Superior temporal gyrus (tissue), 1 donor: Measurements from ENCODE around the gene NKAIN1.
"Not testable (repeated sequence)": the region's sequence is repeated elsewhere in the genome, so short reads cannot be mapped to it uniquely, and the experiment has no call there.

Experiments used
- DNase-seq: peaks from one replicate; pipeline ENCODE4 v3.0.0-alpha.2; 2016; ENCODE audit errors: extremely low spot score

NKAIN1 gene

DNA sequence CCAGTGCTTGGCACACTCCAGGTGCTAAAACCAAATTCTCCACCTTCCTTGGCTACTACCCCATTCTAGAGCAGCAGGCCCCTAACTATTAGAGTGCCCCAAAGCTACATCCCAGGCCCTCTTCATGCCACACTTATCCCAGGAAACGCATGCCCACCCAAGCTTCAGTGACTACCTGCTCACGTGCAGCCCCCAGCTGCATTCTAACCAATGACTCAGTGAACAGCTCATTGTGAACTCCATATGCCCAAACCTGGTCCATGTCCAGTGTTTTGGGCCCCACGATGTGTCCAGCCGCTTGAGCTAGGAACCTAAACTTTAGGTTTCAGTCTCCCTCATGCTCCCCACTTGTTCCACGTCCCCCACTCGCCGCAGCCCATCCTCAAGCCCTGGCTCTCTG, 41.5 kb downstream of the NKAIN1 start:
- no peak for DNase-seq

DNA sequence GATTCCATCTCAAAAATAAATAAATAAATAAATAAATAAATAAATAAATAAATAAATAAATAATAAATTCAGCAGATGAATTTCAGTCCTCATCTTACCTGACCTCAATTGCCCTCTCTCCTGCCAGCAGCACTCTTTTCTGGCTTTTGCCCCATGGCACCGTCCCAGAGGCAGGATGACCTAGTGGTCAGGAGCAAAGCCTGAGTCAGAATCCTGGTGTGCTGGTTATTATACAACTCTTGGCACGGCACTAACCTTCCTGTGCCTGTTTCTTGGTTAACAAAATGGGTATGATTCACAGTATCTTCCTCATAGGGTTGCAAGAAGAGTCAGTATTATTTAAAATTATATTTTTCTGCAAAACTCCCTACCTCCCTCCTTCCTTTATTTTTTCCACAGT, 43.0 kb downstream of the NKAIN1 start:
- DNase-seq: no peak

DNA sequence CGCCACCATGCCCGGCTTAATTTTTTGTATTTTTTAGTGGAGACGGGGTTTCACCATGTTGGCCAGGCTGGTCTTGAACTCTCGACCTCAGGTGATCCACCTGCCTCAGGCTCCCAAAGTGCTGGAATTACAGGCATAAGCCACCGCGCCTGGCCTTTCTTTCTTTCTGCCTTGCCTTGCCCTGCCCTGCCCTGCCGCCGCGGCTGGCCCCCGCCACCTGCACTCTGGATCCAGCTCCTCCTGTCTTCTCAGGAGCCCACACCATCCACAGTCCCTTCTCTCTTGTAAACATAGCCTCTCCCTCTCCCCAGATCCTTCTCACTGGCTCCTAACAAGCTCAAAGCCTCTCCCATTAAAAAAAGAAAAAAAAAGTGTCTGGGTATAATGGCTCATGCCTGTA, 44.4 kb downstream of the NKAIN1 start:
- not testable (repeated sequence) for DNase-seq

DNA sequence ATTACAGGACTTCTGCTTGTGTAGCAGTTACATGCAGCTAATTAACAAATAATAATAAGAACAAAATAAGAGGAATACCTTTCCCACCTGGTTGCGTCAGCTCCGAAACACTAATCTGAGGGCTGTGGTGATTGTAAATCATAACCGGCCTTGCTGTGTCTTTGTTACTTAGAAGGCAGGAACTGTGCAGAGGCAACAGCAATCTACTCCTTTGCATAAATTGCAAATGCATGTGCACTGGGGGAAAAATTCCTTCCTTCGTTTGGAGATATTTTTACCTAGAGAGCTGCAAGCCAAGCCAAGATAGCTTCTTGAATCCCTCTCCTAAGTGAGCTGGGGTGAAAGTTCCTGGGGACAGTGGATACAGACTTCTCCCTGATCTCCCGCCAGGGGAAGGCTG, 46.0 kb downstream of the NKAIN1 start:
- DNase-seq: no peak

DNA sequence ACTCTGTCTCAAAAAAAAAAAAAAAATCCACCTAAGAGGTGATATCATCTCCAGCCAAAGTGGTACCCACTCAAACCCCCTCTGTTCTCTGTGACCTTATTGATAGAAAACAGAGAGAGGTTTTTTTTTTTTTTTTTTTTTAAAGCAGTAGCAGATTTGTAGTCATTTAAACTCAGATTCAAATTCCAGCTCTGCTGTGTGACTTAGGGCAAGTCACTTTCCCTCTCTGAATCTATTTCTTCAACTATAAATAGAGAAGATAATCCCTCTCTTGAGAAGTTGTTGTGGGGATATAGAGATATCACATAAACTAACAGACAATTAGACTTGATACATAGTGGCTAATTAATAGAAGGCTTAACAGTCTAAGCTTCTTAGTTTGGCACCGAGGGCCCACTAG, 48.4 kb downstream of the NKAIN1 start:
- DNase-seq: no peak

DNA sequence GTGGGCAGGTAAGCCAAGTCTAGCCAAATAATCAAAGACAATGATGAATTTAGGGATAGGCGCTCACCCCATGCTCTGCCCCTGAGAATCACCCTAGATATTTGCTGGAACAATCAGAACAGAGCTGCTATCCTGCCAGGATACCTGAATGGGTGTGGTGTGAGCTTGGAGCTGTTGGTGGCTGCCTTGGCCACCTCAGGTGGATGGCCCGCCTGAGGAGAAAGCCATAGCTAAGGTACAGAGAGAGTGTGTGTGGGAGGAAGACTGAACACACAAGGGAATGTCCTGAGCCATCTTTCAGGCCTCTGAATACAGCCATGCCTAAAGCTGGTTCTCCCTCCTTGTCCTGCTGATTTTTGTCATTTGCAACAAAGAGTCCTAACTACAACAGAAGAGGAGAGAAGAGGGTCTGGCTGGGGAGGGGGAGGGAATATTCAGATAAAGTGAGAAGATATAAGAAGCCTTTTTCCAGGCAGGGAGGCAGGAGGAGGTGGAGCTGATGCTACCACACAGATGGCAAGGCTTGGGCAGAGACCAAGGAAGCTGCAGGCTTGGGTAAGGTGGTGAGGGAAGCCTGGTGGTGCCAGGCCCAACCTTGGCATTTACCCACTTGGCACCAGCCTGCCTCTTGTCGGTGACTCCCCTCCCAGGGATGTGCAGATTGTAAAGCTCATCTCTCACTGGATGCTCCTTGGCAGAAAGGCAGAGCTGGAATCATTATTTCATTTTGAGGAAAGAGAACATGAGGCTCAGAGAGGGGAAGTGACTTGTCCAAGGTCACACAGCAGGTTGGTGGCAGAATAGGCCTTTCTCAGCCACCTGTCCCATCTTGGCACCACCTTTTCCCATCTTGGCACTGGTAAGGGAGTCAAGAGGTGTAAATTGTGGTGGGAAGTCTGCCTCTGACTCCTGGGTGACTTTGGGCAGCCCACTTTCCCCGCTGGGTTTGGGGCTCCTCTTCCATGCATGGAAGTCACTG, 49.7 kb downstream of the NKAIN1 start:
- no peak for DNase-seq

DNA sequence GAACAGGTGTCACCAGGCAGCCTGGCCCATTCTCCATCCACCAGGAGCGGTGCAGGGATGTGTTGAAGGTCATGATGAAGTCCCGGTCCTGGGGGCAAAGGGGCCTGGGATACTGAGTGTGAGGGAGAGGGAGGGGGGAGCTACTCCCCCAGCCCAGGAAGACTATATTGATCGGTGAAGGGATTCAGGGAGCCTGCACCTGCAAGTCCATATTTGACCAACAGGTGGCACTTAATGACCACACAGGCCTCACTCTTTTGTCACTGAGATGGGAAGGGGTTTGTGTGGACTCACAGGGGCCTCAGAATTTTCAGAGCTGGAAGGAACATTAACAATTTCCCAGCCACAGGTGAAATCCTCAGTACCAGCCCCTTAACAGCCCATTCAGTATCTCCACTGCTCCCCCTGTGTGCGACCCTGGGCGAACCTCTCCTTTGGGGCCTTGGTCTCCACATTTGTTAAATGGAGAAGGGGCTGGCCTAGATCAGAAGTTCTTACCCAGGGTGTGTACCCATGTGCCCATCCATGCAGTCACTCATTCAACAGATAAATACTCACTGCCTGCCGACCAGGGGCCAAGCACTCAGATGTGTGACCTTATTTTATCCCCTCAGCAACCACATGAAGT, 55.6 kb downstream of the NKAIN1 start:
- DNase-seq: peak; percentile 79

DNA sequence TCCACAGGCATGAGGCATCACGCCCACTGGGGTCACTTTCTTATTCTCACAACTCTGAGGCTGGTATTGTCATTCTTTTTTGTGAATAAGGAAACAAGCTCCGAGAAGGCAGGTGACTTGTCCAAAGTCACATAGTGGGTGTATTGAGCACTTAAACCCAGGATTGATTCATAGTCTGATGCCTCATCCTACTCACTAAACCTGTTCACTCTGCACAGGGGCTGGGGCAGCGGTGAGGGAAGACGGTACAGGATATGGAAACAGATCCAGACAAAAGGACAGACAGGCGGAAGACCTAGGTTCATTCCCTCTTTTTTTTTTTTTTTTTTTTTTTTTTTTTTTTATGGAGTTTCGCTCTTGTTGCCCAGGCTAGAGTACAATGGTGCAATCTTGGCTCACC, 56.6 kb downstream of the NKAIN1 start:
- DNase-seq: no peak

DNA sequence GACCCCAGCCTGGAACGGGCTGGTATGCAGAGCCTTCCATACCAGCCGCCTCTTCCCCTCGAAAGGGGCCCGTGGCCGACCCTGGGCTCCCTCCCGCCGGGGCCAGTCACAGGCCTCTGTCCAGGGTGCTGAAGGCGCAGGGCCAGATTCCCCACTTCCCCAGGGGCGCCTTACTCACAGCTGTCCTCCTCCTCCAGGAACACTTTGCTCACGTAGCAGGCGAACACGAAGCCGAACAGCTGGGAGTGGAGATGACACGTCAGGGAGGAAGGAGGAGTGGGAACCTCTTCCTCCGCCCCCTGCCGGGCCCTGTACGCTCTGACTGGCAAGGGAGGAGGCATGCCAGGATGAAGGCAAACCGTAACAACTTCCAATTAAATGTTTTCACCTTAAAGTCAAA, 57.3 kb downstream of the NKAIN1 start:
- peak; percentile 45 for DNase-seq

DNA sequence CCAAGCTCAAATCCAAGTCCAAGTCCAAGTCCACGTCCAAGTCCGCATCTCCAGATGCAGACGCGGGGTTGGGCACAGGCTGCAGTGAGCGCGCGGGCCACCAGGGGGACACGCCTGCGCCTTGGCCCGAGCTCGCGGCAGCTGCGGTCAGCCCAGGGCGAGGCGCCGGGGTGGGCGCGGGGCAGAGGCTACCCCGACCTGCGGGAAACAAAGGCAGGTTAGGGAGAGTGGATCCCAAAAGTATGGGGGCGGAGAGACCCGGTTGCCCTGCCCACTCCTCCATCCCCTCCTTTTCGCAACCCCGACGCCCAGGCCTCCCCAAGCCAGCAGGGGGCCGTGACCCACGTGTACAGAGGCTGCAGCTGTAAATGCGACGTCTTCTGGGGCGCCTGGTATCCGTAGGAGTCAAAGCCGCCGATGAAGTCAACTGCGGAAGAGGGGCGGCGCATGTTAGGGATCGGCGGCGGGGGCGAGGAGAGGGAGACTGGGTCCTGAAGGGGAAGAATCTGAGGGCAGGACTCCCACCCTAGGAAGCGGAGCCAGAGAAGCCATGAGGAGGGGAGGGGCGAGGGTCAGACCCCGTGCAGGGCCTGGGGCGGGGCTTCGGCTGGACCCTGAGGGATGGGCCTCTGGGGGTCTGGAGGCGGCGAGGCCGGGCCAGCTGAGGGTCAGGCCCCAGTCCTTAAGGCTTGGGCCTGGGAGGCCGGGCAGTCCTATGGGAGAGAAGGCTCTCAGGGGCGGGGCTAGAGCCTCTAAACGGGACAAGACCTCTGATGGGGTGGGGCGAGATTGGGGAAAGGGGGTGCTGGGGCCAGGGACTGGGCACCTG, 58.0 kb downstream of the NKAIN1 start:
- peak; percentile 56 for DNase-seq

DNA sequence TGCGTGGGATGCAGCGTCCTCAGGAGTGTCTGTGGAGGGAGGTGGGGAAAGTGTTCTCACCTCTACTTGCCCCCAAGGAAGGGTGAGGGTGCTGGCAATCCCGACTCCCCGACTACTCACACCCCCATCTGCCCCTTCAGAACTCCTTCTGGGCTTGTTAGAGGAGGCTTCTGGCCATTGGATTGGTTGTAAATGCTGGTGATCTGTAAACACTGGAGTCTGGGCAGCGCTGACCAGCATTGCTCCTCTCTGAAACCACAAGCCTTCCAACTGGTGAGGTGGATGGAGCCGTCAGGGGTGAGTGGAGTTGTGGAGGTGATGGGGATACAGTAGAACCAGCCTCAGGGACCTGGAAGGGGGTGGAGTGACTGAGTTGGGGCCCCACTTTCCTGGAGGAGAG, 59.3 kb downstream of the NKAIN1 start:
- no peak for DNase-seq

DNA sequence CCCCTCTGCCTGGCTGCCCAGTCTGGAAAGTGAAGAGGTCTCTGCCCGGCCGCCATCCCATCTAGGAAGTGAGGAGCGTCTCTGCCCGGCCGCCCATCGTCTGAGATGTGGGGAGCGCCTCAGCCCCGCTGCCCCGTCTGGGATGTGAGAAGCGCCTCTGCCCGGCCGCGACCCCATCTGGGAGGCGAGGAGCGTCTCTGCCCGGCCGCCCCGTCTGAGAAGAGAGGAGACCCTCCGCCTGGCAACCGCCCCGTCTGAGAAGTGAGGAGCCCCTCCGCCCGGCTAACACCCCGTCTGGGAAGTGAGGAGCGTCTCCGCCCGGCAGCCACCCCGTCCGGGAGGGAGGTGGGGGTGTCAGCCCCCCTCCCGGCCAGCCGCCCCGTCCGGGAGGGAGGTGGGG, 63.4 kb downstream of the NKAIN1 start:
- not testable (repeated sequence) for DNase-seq

DNA sequence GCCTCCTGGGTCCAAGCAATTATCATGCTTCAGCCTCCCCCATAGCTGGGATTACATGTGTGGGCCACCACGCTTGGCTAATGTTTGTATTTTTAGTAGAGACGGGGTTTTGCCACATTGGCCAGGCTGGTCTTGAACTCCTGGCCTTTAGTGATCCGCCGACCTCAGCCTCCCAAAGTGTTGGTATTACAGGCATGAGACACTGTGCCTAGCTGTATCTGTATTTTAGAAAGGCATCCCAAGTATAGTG, 69.3 kb downstream of the NKAIN1 start:
- no peak for DNase-seq

DNA sequence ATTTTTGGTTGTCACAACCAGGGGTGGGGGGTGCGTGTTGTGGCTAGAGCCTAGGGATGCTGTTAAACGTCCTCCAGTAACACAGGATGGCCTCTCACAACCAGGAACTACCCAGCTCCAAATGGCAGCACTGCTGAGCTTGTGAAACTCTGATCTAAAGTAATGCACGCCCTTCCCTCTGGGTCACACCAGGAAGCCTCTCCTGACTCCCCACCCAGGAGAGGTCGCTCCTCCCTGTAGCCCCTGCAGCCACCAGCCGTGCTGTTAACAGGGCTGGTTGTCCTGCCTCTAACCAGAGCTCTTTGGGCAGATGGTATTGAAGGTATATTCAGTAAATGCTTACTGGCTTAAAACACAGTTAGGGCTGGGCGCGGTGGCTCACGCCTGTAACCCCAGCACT, 73.2 kb downstream of the NKAIN1 start:
- no peak for DNase-seq

DNA sequence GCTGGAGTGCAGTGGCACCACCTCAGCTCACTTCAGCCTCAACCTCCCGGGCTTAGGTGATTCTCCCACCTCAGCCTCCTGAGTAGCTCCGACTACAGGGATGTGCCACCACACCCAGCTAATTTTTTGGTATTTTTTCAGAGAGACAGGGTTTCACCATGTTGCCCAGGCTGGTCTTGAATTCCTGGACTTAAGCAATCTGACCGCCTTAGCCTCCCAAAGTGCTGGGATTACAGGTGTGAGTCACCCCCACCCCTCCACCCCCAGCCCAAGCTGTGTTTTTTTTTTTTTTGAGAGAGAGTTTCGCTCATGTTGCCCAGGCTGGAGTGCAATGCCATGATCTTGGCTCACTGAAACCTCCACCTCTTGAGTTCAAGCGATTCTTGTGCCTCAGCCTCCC, 75.4 kb downstream of the NKAIN1 start:
- no peak for DNase-seq

DNA sequence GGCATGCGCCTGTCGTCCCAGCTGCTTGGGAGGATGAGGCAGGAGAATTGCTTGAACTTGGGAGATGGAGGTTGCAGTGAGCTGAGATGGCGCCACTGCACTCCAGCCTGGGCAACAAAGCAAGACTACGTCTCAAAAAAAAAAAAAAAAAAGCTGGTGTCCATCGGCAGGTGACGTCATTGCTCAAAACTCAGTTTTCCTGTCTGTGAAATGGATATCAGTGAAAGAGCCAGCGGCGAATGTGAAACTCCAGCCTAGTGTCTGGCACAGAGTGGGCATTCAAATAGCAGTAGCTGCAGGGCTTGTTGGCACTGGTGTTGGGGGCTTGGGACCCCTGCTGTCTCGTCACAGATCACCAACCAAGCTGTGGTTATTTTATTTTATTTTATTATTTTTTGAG, 75.8 kb downstream of the NKAIN1 start:
- DNase-seq: no peak

DNA sequence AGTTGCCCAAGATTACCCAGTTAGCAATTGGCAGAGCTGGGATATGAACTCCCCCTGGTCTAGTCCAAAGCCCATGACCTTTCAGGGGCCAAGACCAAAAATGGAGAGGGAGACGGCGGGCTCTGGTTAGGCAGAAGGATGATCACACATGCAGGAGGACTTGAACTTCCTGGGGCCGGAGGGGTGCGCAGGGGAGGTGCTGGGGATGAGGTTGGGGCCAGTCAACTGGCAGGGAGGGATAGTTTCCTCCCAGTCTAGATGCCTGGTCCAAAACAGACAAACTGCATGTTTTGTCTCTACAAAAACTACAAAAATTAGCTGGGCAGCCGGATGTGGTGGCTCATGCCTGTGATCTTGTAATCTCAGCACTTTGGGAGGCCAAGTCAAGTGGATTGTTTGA, 78.1 kb downstream of the NKAIN1 start:
- DNase-seq: no peak

DNA sequence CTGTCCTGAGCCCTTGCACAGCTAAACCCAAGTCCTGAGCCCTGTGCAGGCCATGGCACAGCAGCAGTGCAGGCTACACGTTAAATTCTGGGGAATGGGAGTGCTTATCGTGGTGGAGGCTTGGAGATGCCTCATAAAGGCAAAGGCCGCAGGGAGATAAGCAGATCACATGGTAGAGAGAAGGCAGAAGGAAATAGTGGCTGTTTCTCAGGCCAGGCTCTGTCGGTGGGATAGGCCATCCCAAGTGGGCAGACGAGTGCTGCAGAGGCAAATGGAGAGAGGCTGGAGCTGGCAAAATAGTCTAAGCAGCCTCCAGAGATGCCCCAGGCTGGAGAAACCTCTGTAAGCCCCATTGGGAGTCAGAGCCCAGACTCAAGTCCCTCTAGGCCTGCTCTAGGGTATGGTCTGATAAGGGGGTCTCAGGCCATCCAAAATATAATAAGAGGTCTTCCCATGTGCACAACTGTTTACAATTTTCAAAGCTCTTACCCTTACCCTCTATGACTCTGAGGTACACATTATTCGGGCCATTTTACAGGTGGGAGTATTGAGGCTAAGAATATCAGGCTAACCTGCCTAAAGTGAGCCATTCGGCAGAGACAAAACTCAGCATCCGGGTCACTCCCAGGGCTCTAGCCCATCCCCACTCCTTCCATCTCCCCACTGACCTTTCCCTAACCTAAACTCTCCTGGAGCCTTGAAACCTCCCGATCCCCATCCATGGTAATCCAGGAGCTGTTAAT, 79.6 kb downstream of the NKAIN1 start:
- DNase-seq: no peak

DNA sequence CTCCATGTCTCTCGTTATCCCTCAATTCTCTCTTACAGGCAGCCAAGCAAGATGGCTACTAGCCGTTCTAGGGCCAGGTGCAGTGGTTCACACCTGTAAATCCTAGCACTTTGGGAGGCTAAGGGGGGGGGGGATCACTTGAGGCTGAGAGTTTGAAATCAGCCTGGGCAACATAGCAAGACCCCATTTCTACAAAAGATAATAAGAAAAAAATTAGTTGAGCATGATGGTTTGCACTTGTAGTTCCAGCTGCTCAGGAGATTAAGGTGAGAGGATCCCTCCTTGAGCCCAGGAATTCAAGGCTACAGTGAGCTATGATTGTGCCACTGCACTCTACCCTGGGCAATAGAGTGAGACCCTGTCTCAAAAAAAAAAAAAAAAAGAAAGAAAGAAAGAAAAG, 80.4 kb downstream of the NKAIN1 start:
- no peak for DNase-seq

DNA sequence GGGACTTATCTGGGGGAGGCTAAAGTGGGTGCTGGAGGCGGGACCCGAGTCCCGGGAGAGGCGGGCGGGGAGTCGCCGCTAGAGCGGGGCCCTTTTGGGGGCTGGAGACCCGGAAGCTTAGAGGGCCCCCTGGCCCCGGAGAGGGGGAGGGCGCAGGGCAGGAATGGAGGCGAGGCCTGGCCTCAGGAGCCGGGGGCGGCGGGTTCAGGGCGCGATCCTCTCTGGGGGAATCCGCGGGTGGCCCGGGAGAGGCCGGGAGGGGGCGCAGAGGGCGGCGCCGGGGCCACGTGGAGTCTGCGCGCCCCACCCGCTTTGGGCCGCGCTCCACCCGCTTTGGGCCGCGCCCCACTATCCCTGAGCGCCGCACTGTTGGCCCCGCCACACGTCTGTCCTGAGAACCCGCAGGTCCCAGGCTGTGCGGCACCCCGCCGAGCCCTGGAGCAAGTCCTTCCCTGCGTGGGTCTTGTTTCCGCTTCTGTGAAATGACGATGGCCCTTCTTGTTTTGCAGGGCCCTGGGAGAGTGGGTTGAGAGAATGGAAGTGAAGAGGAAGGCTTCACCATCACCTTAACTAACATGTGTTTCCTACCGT, 84.4 kb downstream of the NKAIN1 start:
- no peak for DNase-seq

DNA sequence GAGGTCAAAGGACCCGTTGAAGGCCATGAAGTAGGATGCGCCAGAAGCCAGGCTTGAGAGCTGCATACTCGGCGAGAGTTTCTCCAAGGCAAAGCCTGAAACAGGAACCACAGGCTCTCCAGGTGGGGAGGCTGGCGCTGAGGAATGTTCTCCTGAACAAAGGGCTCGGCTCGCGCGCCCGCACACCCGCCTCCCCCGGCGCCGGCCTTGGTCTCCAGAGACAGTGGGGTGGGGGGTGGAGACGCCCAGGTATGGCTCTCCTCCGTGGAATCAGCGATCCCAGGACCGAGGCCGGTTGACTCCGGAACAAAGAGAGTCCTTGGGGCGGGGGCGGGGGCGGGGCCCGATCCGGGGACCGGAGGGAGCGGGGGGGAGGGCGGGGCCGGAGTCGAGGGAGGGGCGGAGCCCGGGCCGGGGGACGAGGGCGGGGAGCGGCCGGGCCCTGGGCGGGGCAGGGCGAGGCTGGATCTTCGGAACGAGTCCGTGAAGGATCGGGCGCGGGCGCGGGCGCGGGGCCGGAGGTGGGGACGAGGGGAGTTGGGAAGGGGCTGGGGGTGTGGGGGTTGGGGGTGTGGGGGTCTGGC, 85.0 kb downstream of the NKAIN1 start:
- DNase-seq: no peak
